LNCAP (cell line): ENCODE results near the gene LY6G6C.

ENCODE experiments used
- CTCF ChIP-seq: fragments of 450-650 bp; IDR thresholded peaks from 2 replicates; pipeline ENCODE4 v1.5.1; 2017; ENCODE audit warnings: mild to moderate bottlenecking

LY6G6C gene

DNA sequence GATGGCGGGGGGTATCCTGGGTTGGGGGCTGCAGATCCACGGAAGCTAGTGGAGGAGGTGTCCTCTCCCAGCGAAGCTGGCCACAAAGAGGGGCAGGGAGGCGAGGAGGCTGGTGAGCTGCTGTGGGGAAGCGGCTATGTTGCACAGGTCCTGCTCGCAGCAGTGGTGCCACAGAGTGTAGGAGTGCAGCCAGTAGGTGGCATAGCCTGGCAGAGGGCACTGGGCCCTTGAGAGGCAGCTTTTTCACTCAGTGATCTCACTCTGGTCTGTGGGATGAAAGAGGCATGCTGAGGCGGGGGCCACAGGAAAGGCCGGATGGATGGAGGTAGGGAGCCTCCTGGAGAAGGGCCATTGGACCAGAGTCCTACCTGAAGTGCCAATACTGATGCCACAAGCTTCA, 9.2 kb downstream of the LY6G6C start:
- TF ChIP-seq CTCF, result no peak; the same call in 1 of the 2 replicates

DNA sequence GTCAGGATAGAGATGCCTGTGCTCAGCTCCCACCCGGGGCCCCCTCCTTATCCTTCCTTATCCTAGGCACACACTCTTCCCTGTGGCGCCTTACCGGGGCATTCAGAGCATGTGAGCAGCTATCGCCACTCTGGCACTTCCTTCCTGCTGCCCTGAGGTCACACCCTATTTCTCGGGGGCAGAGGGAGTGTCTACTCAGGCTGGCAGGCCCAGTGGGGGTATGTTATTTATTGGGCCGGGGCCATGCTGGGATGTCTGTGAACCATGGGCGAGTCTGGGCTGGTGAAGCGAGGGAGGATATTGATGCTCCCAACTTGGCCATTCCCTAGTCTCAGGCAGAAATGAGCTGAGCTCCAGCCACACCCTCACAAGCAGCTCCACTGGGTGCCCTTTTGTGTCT, 10.3 kb downstream of the LY6G6C start:
- no peak for TF ChIP-seq CTCF

DNA sequence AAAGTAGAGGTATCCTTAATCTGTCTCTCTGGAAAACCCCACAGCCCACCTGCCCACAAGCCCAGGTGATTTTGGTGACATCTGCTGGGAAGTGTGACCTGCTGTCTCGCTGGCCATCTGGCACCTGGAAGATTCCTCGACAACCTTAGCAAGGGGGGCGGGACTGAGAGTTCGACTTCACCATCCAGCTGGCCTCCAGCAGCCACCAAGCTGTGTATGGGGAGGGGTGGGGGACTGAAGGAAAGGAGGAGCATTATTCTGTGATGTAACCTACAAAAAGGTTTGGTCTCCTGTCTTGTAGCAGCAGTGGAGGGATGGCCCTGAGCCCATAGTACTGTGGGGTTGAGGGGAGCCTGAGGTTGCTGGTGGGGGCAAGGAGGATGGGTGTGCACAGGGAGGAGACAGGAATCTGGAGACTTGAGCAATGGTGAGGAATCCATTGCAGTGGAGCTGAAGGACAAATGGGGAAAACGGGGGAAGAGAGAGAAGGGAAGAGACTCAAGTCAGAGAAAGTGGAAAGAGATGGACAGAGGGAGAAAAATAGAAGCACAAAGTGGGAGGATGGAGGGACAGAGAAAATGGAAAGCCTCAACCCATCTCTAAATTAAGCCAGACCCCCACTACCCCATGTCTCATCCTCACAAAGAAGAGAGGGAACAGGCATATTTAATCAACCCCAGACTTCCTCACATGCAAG, 10.9 kb downstream of the LY6G6C start:
- no peak for TF ChIP-seq CTCF

- no peak for TF ChIP-seq CTCF
These were observed 13.3 kb downstream of the LY6G6C start for GRCh38 chr6:31708224-31708623.

DNA sequence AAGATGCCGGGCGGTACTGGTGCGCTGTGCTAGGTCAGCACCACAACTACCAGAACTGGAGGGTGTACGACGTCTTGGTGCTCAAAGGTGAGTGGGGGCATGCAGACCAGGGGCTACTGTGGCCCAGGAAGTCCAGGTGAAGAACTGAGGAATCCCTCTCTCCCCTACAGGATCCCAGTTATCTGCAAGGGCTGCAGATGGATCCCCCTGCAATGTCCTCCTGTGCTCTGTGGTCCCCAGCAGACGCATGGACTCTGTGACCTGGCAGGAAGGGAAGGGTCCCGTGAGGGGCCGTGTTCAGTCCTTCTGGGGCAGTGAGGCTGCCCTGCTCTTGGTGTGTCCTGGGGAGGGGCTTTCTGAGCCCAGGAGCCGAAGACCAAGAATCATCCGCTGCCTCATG, 13.8 kb downstream of the LY6G6C start:
- no peak for TF ChIP-seq CTCF

- no peak for TF ChIP-seq CTCF
These were observed 14.9 kb downstream of the LY6G6C start, which contains the start of gene LY6G6F for GRCh38 chr6:31706599-31706998. TSS of gene LY6G6F (plus strand) at chr6:31706866. CDS start at chr6:31706907, 41 bp downstream.

- no peak for TF ChIP-seq CTCF
These were observed 15.6 kb downstream of the LY6G6C start for GRCh38 chr6:31705931-31706330.
